OCI-LY1 (cell line): ENCODE data around the gene FYB1.

Source experiments
- H2AFZ ChIP-seq: fragments of 200-600 bp; sonication (generic), shearing (Covaris generic); 2 replicates; pipeline ENCODE4 v1.6.0; 2014; ENCODE audit warnings: antibody characterized with exemption, mild to moderate bottlenecking, low read length
- H3F3A ChIP-seq: fragments of 200-600 bp; sonication (generic), shearing (Covaris generic); 2 replicates; pipeline ENCODE4 v1.6.0; 2014; ENCODE audit warnings: mild to moderate bottlenecking, antibody characterized with exemption, low read length, moderate library complexity; ENCODE audit not compliant: insufficient read depth
- H3K27ac ChIP-seq: fragments of 200-600 bp; sonication (generic); 2 replicates; pipeline ENCODE4 v1.5.1; 2014; ENCODE audit warnings: low read length, mixed run types, mild to moderate bottlenecking, low read depth; ENCODE audit not compliant: poor library complexity, severe bottlenecking
- H3K27me3 ChIP-seq: fragments of 200-600 bp; sonication (generic); 2 replicates; pipeline ENCODE4 v1.6.0; 2014; ENCODE audit warnings: antibody characterized with exemption, mild to moderate bottlenecking, low read length, moderate library complexity; ENCODE audit not compliant: insufficient read depth
- H3K36me3 ChIP-seq: fragments of 200-600 bp; sonication (generic); 2 replicates; pipeline ENCODE4 v1.6.1; 2014; ENCODE audit warnings: mild to moderate bottlenecking, antibody characterized with exemption, low read length, moderate library complexity, mixed read lengths; ENCODE audit not compliant: insufficient read depth
- H3K4me1 ChIP-seq: fragments of 200-600 bp; sonication (generic); 2 replicates; pipeline ENCODE4 v1.5.1; 2014; ENCODE audit warnings: mild to moderate bottlenecking, low read length, moderate library complexity; ENCODE audit not compliant: insufficient read depth, severe bottlenecking
- H3K4me2 ChIP-seq: fragments of 200-600 bp; sonication (generic), shearing (Covaris generic); 2 replicates; pipeline ENCODE4 v1.6.1; 2014; ENCODE audit warnings: low read length
- H3K4me3 ChIP-seq: fragments of 200-600 bp; sonication (generic); 2 replicates; pipeline ENCODE4 v1.5.1; 2014; ENCODE audit warnings: low read length, low read depth, mild to moderate bottlenecking, mixed read lengths; ENCODE audit not compliant: poor library complexity, severe bottlenecking
- H3K79me2 ChIP-seq: fragments of 200-600 bp; shearing (Covaris generic); 2 replicates; pipeline ENCODE4 v1.6.1; 2016; ENCODE audit warnings: mixed run types, low read length, mixed read lengths; ENCODE audit not compliant: insufficient read depth
- H3K9ac ChIP-seq: fragments of 200-600 bp; sonication (generic), shearing (Covaris generic); 2 replicates; pipeline ENCODE4 v1.6.1; 2014; ENCODE audit warnings: mild to moderate bottlenecking, low read length, mixed read lengths
- H3K9me2 ChIP-seq: fragments of 200-600 bp; sonication (generic), shearing (Covaris generic); 2 replicates; pipeline ENCODE4 v1.6.1; 2014; ENCODE audit warnings: low read depth, mild to moderate bottlenecking, low read length, mixed read lengths
- H3K9me3 ChIP-seq: fragments of 200-600 bp; shearing (Covaris generic); 2 replicates; pipeline ENCODE4 v1.6.1; 2014; ENCODE audit warnings: low read length, mixed read lengths
- H4K20me1 ChIP-seq: fragments of 200-600 bp; sonication (generic), shearing (Covaris generic); 2 replicates; pipeline ENCODE4 v1.6.0; 2016; ENCODE audit warnings: mild to moderate bottlenecking, low read length; ENCODE audit not compliant: insufficient read depth
- CTCF ChIP-seq: fragments of 200-600 bp; sonication (generic), shearing (Covaris generic); IDR thresholded peaks from 2 replicates; pipeline ENCODE4 v1.5.1; 2017; ENCODE audit warnings: mild to moderate bottlenecking, antibody characterized with exemption, low read length, moderate library complexity, mixed read lengths
- EZH2 ChIP-seq: fragments of 200-600 bp; sonication (generic), shearing (Covaris generic); IDR thresholded peaks from 2 replicates; pipeline ENCODE4 v1.8.0; 2017; ENCODE audit warnings: borderline replicate concordance, mixed run types, mild to moderate bottlenecking, antibody characterized with exemption, low read length, moderate library complexity, mixed read lengths

Gene FYB1

GRCh38 chr5:39131210-39132127 lies 87.9 kb downstream of the FYB1 start:
- Histone ChIP-seq H3K4me2 (no peak overlapping the region), H4K20me1 (no peaks in the 10 kb centered on the region), H2AFZ (no peak overlapping the region), H3K36me3 (no peaks in the 10 kb centered on the region), H3K9me2 (no peaks in the 10 kb centered on the region), H3K9ac (no peak overlapping the region), H3K27ac (no peak overlapping the region), H3K4me3 (no peak overlapping the region), H3K9me3 (no peaks in the 10 kb centered on the region), H3K4me1 (no peaks in the 10 kb centered on the region), H3K27me3 (no peaks in the 10 kb centered on the region), H3K79me2 (no peaks in the 10 kb centered on the region), H3F3A (no peaks in the 10 kb centered on the region)
- TF ChIP-seq CTCF = no peak

- H3K27me3 ChIP-seq = no peaks in the 10 kb centered on the region
- TF ChIP-seq CTCF = no peak
- TF ChIP-seq EZH2 = no peak
- no peaks in the 10 kb centered on the region for H4K20me1 ChIP-seq
- H3K4me3 ChIP-seq = no peak overlapping the region
- H3K9ac ChIP-seq = no peak overlapping the region
- H3K36me3 ChIP-seq = no peaks in the 10 kb centered on the region
- no peaks in the 10 kb centered on the region for H3K4me1 ChIP-seq
- no peak overlapping the region for H2AFZ ChIP-seq
- H3K27ac ChIP-seq = no peak overlapping the region
- H3K9me3 ChIP-seq = no peaks in the 10 kb centered on the region
- no peak overlapping the region for H3K4me2 ChIP-seq
- H3F3A ChIP-seq = no peaks in the 10 kb centered on the region
- no peaks in the 10 kb centered on the region for H3K79me2 ChIP-seq
- H3K9me2 ChIP-seq = no peaks in the 10 kb centered on the region
Measured at GRCh38 chr5:39130716-39131115, 88.6 kb downstream of the FYB1 start.

GRCh38 chr5:39121922-39122321 lies 97.4 kb downstream of the FYB1 start:
- Histone ChIP-seq H2AFZ (no peak overlapping the region), H4K20me1 (no peaks in the 10 kb centered on the region), H3K79me2 (no peaks in the 10 kb centered on the region), H3F3A (no peaks in the 10 kb centered on the region), H3K9ac (no peak overlapping the region), H3K4me1 (no peaks in the 10 kb centered on the region), H3K36me3 (no peaks in the 10 kb centered on the region), H3K4me2 (no peak overlapping the region), H3K4me3 (no peak overlapping the region), H3K27ac (no peak overlapping the region), H3K9me3 (no peaks in the 10 kb centered on the region), H3K9me2 (no peaks in the 10 kb centered on the region), H3K27me3 (no peaks in the 10 kb centered on the region)
- TF ChIP-seq CTCF (no peak), EZH2 (no peak)
